Naive thymus-derived CD4-positive, alpha-beta T cell (primary cell): Measurements from ENCODE around the gene UCP3. TPM values are rescaled to one million over a fixed set of nuclear protein-coding genes. Genes with fewer than 3 reads are reported as not detected.

ENCODE experiments used
- ATAC-seq: fragments of 150-1000 bp; cut with Tn5 transposase; 2 replicates; pipeline ENCODE4 v1.10.0; 2021; ENCODE audit warnings: mild to moderate bottlenecking, moderate library complexity
- CTCF ChIA-PET: fragments of 350-600 bp; sonication (Branson Sonifier 250); formaldehyde crosslinking; loops from one replicate; lab custom pipeline; 2021; ENCODE audit warnings: antibody characterized with exemption; lab: Charles Lee
- POLR2A ChIA-PET: fragments of 350-600 bp; sonication (Branson Sonifier 250); formaldehyde crosslinking; loops from one replicate; lab custom pipeline; 2021; ENCODE audit warnings: antibody characterized with exemption, inconsistent platforms; lab: Charles Lee
- DNase-seq, 9 donors: peaks; one replicate each; pipeline versions ENCODE4 v3.0.0 to v3.0.0-alpha.2; 2020 to 2022; ENCODE audit warnings: mixed read lengths in 1 of 9
- H3K27ac ChIP-seq: one replicate; pipeline ENCODE4 v1.7.0; 2013; ENCODE audit warnings: mild to moderate bottlenecking, low read depth, low read length, moderate library complexity
- H3K27me3 ChIP-seq, 2 donors: one replicate each; pipeline ENCODE4 v1.7.0; 2013; ENCODE audit warnings: low read length in 2 of 2, mild to moderate bottlenecking in 2 of 2, moderate library complexity in 2 of 2; ENCODE audit not compliant: control insufficient read depth in 2 of 2, insufficient read depth in 2 of 2
- H3K36me3 ChIP-seq, 3 experiments: 1 replicate in 2 of 3; 2 replicates in 1 of 3; pipeline ENCODE4 v1.7.0; 2013; ENCODE audit warnings: low read length in 3 of 3, mild to moderate bottlenecking in 3 of 3, moderate library complexity in 1 of 3; ENCODE audit not compliant: insufficient read depth in 3 of 3, control insufficient read depth in 2 of 3
- H3K4me1 ChIP-seq, 2 donors: one replicate each; pipeline ENCODE4 v1.7.0; 2013; ENCODE audit warnings: low read length in 2 of 2, mild to moderate bottlenecking in 2 of 2, moderate library complexity in 1 of 2; ENCODE audit not compliant: control insufficient read depth in 2 of 2, insufficient read depth in 2 of 2
- H3K4me3 ChIP-seq: 2 replicates; pipeline ENCODE4 v1.7.0; 2013; ENCODE audit warnings: mild to moderate bottlenecking, low read length
- H3K9me3 ChIP-seq, 3 experiments: 1 replicate in 2 of 3; 2 replicates in 1 of 3; pipeline ENCODE4 v1.7.0; 2013; ENCODE audit warnings: low read length in 3 of 3; ENCODE audit not compliant: control insufficient read depth in 2 of 3
- H3K27ac Mint-ChIP-seq, 9 donors: one replicate each; pipeline ENCODE4 v1.8.0; 2020 to 2022; ENCODE audit warnings: mixed read lengths in 9 of 9, mild to moderate bottlenecking in 8 of 9, moderate library complexity in 5 of 9, inconsistent platforms in 2 of 9
- H3K27me3 Mint-ChIP-seq, 5 donors: one replicate each; pipeline ENCODE4 v1.8.0; 2021 to 2022; ENCODE audit warnings: mixed read lengths in 5 of 5, mild to moderate bottlenecking in 1 of 5
- H3K36me3 Mint-ChIP-seq, 5 donors: one replicate each; pipeline ENCODE4 v1.8.0; 2020 to 2022; ENCODE audit warnings: mixed read lengths in 5 of 5, mild to moderate bottlenecking in 3 of 5, inconsistent platforms in 1 of 5
- H3K4me1 Mint-ChIP-seq, 7 donors: one replicate each; pipeline ENCODE4 v1.8.0; 2020 to 2022; ENCODE audit warnings: mixed read lengths in 7 of 7, mild to moderate bottlenecking in 3 of 7, inconsistent platforms in 1 of 7
- H3K4me3 Mint-ChIP-seq, 10 donors: one replicate each; pipeline ENCODE4 v1.8.0; 2020 to 2022; ENCODE audit warnings: mild to moderate bottlenecking in 10 of 10, mixed read lengths in 10 of 10, moderate library complexity in 6 of 10, inconsistent platforms in 2 of 10
- H3K9me3 Mint-ChIP-seq, 11 donors: one replicate each; pipeline ENCODE4 v1.8.0; 2020 to 2022; ENCODE audit warnings: mixed read lengths in 11 of 11, mild to moderate bottlenecking in 4 of 11, inconsistent platforms in 1 of 11, moderate library complexity in 1 of 11
- intact Hi-C, 2 donors: fragments of 100-400 bp; cut with micrococcal nuclease; formaldehyde crosslinking; loops; one replicate each; pipeline ENCODE4 v1.15.1; 2023
- polyA plus RNA-seq, 2 donors: library from polyadenylated mRNA; unstranded; fragments of 300-500 nt; fragmentation: Illumina TruSeq; gene quantifications; one replicate each; pipeline ENCODE4 v1.2.3, GENCODE V29; 2021
- total RNA-seq, 6 experiments: library from RNA in 5 of 6; stranded (reverse) in 5 of 6; gene quantifications; 1 replicate in 5 of 6; 2 replicates in 1 of 6; pipeline ENCODE4 v1.2.3 and lab custom pipeline; 2021 to 2026

Gene UCP3
- total and polyA plus RNA-seq, 7 experiments from 2014 or later, result 0.41 to 10.5 (median 6.1) TPM

- peak overlapping the region; percentile 98 to 100 (median 99) for H3K27ac Mint-ChIP-seq
- DNase-seq (peak in 1 of 9 donors; percentile 43), ATAC-seq (no peak)
- H3K4me3 Mint-ChIP-seq, result peak overlapping the region; percentile 93 to 100 (median 99)
- H3K27ac ChIP-seq, result peak overlapping the region; percentile 96
- no peaks in the 10 kb centered on the region for H3K27me3 ChIP-seq
- peaks cover 0 to 2% (median 0%) of the 10 kb centered on the region in 11 donors for H3K9me3 Mint-ChIP-seq
- peaks cover 1 to 27% (median 6%) of the 10 kb centered on the region in 3 experiments for H3K36me3 ChIP-seq
- H3K9me3 ChIP-seq, result no peaks in the 10 kb centered on the region
- H3K4me1 Mint-ChIP-seq, result peaks cover 21 to 47% (median 36%) of the 10 kb centered on the region in 7 donors
- peaks cover 18 to 23% of the 10 kb centered on the region in 2 donors for H3K4me1 ChIP-seq
- peaks cover 15 to 37% (median 28%) of the 10 kb centered on the region in 5 donors for H3K36me3 Mint-ChIP-seq
- peak overlapping the region; percentile 93 for H3K4me3 ChIP-seq
- CTCF ChIA-PET, result interaction anchor here (0.6 to 1.3 kb wide), 5 partner anchors 11 to 53 kb away, joined by 3 to 9 read pairs (median 3); no protein-coding TSS in a partner anchor
- intact Hi-C loops, result loop anchor here (1.0 to 10.0 kb wide), 8 partner anchors 11 to 608 kb away; partner anchors contain the start of genes LIPT2 (in 2 of the 2), C2CD3 (in 1 of the 2), POLD3 (in 1 of the 2) and PPME1 (in 1 of the 2)
- POLR2A ChIA-PET, result interaction anchor here (11.9 to 31.1 kb wide), 3 partner anchors 7 to 29 kb away, joined by 237 to 1403 read pairs (median 1403); partner anchors contain the start of genes UCP2 and UCP3
- H3K27me3 Mint-ChIP-seq, result no peaks in the 10 kb centered on the region
Observed at GRCh38 chr11:73983741-73984538, 24.9 kb downstream of the UCP3 start.

GRCh38 chr11:73982990-73983740 lies 25.7 kb downstream of the UCP3 start:
- H3K36me3 Mint-ChIP-seq, result peaks cover 15 to 44% (median 34%) of the 10 kb centered on the region in 5 donors
- peaks cover 26 to 31% of the 10 kb centered on the region in 2 donors for H3K4me1 ChIP-seq
- H3K27ac Mint-ChIP-seq, result peak overlapping the region; percentile 98 to 100 (median 99)
- H3K4me3 ChIP-seq, result peak overlapping the region; percentile 93
- peaks cover 9 to 35% (median 14%) of the 10 kb centered on the region in 3 experiments for H3K36me3 ChIP-seq
- peak overlapping the region; percentile 93 to 100 (median 99) for H3K4me3 Mint-ChIP-seq
- no peaks in the 10 kb centered on the region for H3K27me3 ChIP-seq
- no peaks in the 10 kb centered on the region for H3K27me3 Mint-ChIP-seq
- DNase-seq (peak; percentile 83 to 94 (median 92)), ATAC-seq (peak; percentile 86)
- ChIA-PET POLR2A (interaction anchor here (0.6 to 31.1 kb wide), 7 partner anchors 8 to 203 kb away, joined by 3 to 1403 read pairs (median 3); partner anchors contain the start of genes C2CD3, PPME1, UCP2 and UCP3), CTCF (interaction anchor here (0.7 to 4.2 kb wide), 6 partner anchors 9 to 22 kb away, joined by 3 to 24 read pairs (median 10); no protein-coding TSS in a partner anchor)
- peaks cover 0 to 2% (median 0%) of the 10 kb centered on the region in 11 donors for H3K9me3 Mint-ChIP-seq
- no peaks in the 10 kb centered on the region for H3K9me3 ChIP-seq
- peaks cover 29 to 55% (median 44%) of the 10 kb centered on the region in 7 donors for H3K4me1 Mint-ChIP-seq
- intact Hi-C loops, result loop anchor here (1.0 to 10.0 kb wide), 10 partner anchors 9 to 609 kb away; partner anchors contain the start of genes LIPT2 (in 2 of the 2), C2CD3 (in 1 of the 2), PGM2L1 (in 1 of the 2) and POLD3 (in 1 of the 2)
- H3K27ac ChIP-seq, result peak overlapping the region; percentile 96

- DNase-seq (peak in 7 of 9 donors; percentile 74 to 89 (median 80)), ATAC-seq (peak; percentile 76)
- Mint-ChIP-seq H3K4me1 (peaks cover 35 to 59% (median 50%) of the 10 kb centered on the region in 7 donors), H3K36me3 (peaks cover 15 to 48% (median 36%) of the 10 kb centered on the region in 5 donors), H3K27ac (peak within 1 kb of the TSS; percentile 98 to 100 (median 99)), H3K4me3 (peak within 1 kb of the TSS; percentile 93 to 100 (median 99)), H3K9me3 (peaks cover 0 to 2% (median 0%) of the 10 kb centered on the region in 11 donors), H3K27me3 (no peaks in the 10 kb centered on the region)
- H3K27ac ChIP-seq, result peak within 1 kb of the TSS; percentile 96
- peak within 1 kb of the TSS; percentile 93 for H3K4me3 ChIP-seq
- H3K9me3 ChIP-seq, result no peaks in the 10 kb centered on the region
- H3K36me3 ChIP-seq, result peaks cover 15 to 40% (median 19%) of the 10 kb centered on the region in 3 experiments
- ChIA-PET POLR2A (interaction anchor here (0.6 to 31.1 kb wide), 11 partner anchors 7 to 202 kb away, joined by 3 to 1403 read pairs (median 3); partner anchors contain the start of genes C2CD3, PPME1, UCP2 and UCP3), CTCF (interaction anchor here (1.2 to 4.2 kb wide), 4 partner anchors 9 to 23 kb away, joined by 3 to 24 read pairs (median 20); no protein-coding TSS in a partner anchor)
- no peaks in the 10 kb centered on the region for H3K27me3 ChIP-seq
- intact Hi-C loops, result loop anchor here (1.0 to 10.0 kb wide), 7 partner anchors 8 to 610 kb away; partner anchors contain the start of genes LIPT2 (in 2 of the 2), PGM2L1 (in 1 of the 2) and POLD3 (in 1 of the 2)
- H3K4me1 ChIP-seq, result peaks cover 32 to 37% of the 10 kb centered on the region in 2 donors
Observed at GRCh38 chr11:73982595-73982989, 26.3 kb downstream of the UCP3 start, which contains the start of gene UCP2. Gene UCP2, minus strand, starts transcription at chr11:73982843. Its CDS starts 4,465 bp downstream, at chr11:73978378.

- intact Hi-C loops, result loop anchor here (5.0 to 10.0 kb wide), 4 partner anchors 51 to 611 kb away; partner anchors contain the start of genes LIPT2 (in 2 of the 2) and POLD3 (in 1 of the 2)
- H3K27me3 ChIP-seq, result no peaks in the 10 kb centered on the region
- peaks cover 28 to 54% (median 33%) of the 10 kb centered on the region in 3 experiments for H3K36me3 ChIP-seq
- Mint-ChIP-seq H3K4me3 (peak overlapping the region; percentile 93 to 100 (median 99)), H3K27ac (peak overlapping the region; percentile 98 to 100 (median 99)), H3K9me3 (peaks cover 0 to 3% (median 0%) of the 10 kb centered on the region in 11 donors), H3K27me3 (no peaks in the 10 kb centered on the region), H3K36me3 (peaks cover 26 to 59% (median 49%) of the 10 kb centered on the region in 5 donors), H3K4me1 (peaks cover 45 to 73% (median 59%) of the 10 kb centered on the region in 7 donors)
- ATAC-seq (no peak), DNase-seq (no peak)
- H3K4me3 ChIP-seq, result peak overlapping the region; percentile 93
- POLR2A ChIA-PET, result interaction anchor here (0.7 to 31.1 kb wide), 7 partner anchors 6 to 71 kb away, joined by 3 to 1403 read pairs (median 12); partner anchors contain the start of genes UCP2 and UCP3
- H3K27ac ChIP-seq, result peak overlapping the region; percentile 96
- CTCF ChIA-PET, result interaction anchor here (1.1 to 4.6 kb wide), 12 partner anchors 10 to 109 kb away, joined by 3 to 24 read pairs (median 6); no protein-coding TSS in a partner anchor
- no peaks in the 10 kb centered on the region for H3K9me3 ChIP-seq
- H3K4me1 ChIP-seq, result peaks cover 46 to 50% of the 10 kb centered on the region in 2 donors
Observed at GRCh38 chr11:73981051-73981805, 27.7 kb downstream of the UCP3 start.
